H1 (cell line): ENCODE results near the gene DHX9. TPM values are rescaled to one million over a fixed set of nuclear protein-coding genes. Genes with fewer than 3 reads are reported as not detected.
A peak's percentile ranks its signal among the peaks of the same experiment; 100 is the strongest.

ENCODE experiments used
- CTCF ChIA-PET: fragments of 300-600 bp; sonication (Branson Sonifier 250); formaldehyde crosslinking; loops from one replicate; lab custom pipeline; 2021; ENCODE audit not compliant: partially characterized antibody; lab: Charles Lee
- POLR2A ChIA-PET: fragments of 300-600 bp; sonication (Branson Sonifier 250); formaldehyde crosslinking; loops from one replicate; lab custom pipeline; 2021; ENCODE audit warnings: inconsistent platforms; ENCODE audit not compliant: partially characterized antibody; lab: Charles Lee
- DNase-seq, 2 experiments: peaks; one replicate each; pipeline versions ENCODE4 v3.0.0 to v3.0.0-alpha.2; 2010 to 2022; ENCODE audit warnings: low spot score in 2 of 2, low read depth in 1 of 2, mixed read lengths in 1 of 2
- FAIRE-seq: peaks from 2 replicates; lab custom pipeline; 2011; peaks lifted over from hg19 to GRCh38; lab: Jason Lieb, UNC
- H2AFZ ChIP-seq: 2 replicates; pipeline ENCODE4 v1.8.1; 2012; ENCODE audit warnings: low read length, inconsistent platforms
- H2AK5ac ChIP-seq: 2 replicates; pipeline ENCODE4 v1.6.1; 2013; ENCODE audit warnings: low read depth, low read length
- H2BK120ac ChIP-seq: replicated peaks from 2 replicates; pipeline ENCODE3; 2013; ENCODE audit warnings: low read depth, low read length, inconsistent platforms
- H2BK12ac ChIP-seq: 2 replicates; pipeline ENCODE4 v1.6.1; 2013; ENCODE audit warnings: low read depth, low read length
- H2BK15ac ChIP-seq: 2 replicates; pipeline ENCODE4 v1.6.1; 2013; ENCODE audit warnings: low read length
- H2BK20ac ChIP-seq: 2 replicates; pipeline ENCODE4 v1.6.1; 2013; ENCODE audit warnings: low read length
- H2BK5ac ChIP-seq: 2 replicates; pipeline ENCODE4 v1.6.1; 2013; ENCODE audit warnings: low read depth, low read length
- H3K14ac ChIP-seq: 2 replicates; pipeline ENCODE4 v1.6.1; 2013; ENCODE audit warnings: inconsistent platforms; ENCODE audit not compliant: insufficient read length
- H3K18ac ChIP-seq: 2 replicates; pipeline ENCODE4 v1.6.1; 2013; ENCODE audit warnings: low read length; ENCODE audit errors: extremely low read depth
- H3K23ac ChIP-seq: 2 replicates; pipeline ENCODE4 v1.6.1; 2013; ENCODE audit warnings: inconsistent platforms; ENCODE audit not compliant: insufficient read length
- H3K23me2 ChIP-seq: 2 replicates; pipeline ENCODE4 v1.6.1; 2013; ENCODE audit warnings: low read depth, low read length
- H3K27ac ChIP-seq: 2 replicates; pipeline ENCODE4 v1.6.1; 2011; ENCODE audit warnings: low read depth, low read length, inconsistent platforms
- H3K27me3 ChIP-seq, 4 experiments: replicated peaks in 1 of 4; 1 replicate in 1 of 4; 2 replicates in 3 of 4; pipeline versions ENCODE4 v1.6.1 to v1.8.1; 2011 to 2013; ENCODE audit warnings: low read length in 3 of 4, mild to moderate bottlenecking in 3 of 4, inconsistent platforms in 2 of 4, mixed read lengths in 2 of 4, moderate library complexity in 1 of 4; ENCODE audit not compliant: control insufficient read depth in 3 of 4, insufficient read depth in 3 of 4; ENCODE audit errors: extremely low read depth in 1 of 4
- H3K36me3 ChIP-seq, 4 experiments: 2 replicates each; pipeline versions ENCODE4 v1.6.1 to v1.8.1; 2011 to 2013; ENCODE audit warnings: mild to moderate bottlenecking in 4 of 4, low read length in 3 of 4, moderate library complexity in 2 of 4, control low read depth in 1 of 4, inconsistent platforms in 1 of 4; ENCODE audit not compliant: insufficient read depth in 4 of 4, control insufficient read depth in 2 of 4
- H3K4ac ChIP-seq: replicated peaks from 2 replicates; pipeline ENCODE3; 2013; ENCODE audit warnings: low read length, low read depth, mixed read lengths, inconsistent platforms; ENCODE audit not compliant: insufficient read length
- H3K4me1 ChIP-seq, 4 experiments: replicated peaks in 1 of 4; 1 replicate in 1 of 4; 2 replicates in 3 of 4; pipeline versions ENCODE4 v1.6.1 to v1.8.1; 2011 to 2013; ENCODE audit warnings: low read length in 3 of 4, inconsistent platforms in 2 of 4, mixed read lengths in 1 of 4; ENCODE audit not compliant: insufficient read depth in 4 of 4, control insufficient read depth in 3 of 4
- H3K4me2 ChIP-seq, 2 experiments: 2 replicates each; pipeline versions ENCODE4 v1.6.1 to v1.8.1; 2011 to 2013; ENCODE audit warnings: low read depth in 2 of 2, low read length in 2 of 2, control low read depth in 1 of 2, inconsistent platforms in 1 of 2, mild to moderate bottlenecking in 1 of 2; ENCODE audit not compliant: insufficient read depth in 1 of 2
- H3K4me3 ChIP-seq, 4 experiments: fragments of 200-600, 300-600 bp in 1 of 4; sonication (generic), shearing (Covaris generic), sonication (Bioruptor Twin) in 1 of 4; 2 replicates each; pipeline versions ENCODE4 v1.5.1 to v1.8.1; 2011 to 2016; ENCODE audit warnings: low read length in 4 of 4, low read depth in 3 of 4, control low read depth in 2 of 4, inconsistent platforms in 2 of 4, mild to moderate bottlenecking in 2 of 4, mixed read lengths in 1 of 4, moderate library complexity in 1 of 4; ENCODE audit not compliant: insufficient read depth in 2 of 4; ENCODE audit errors: extremely low read depth in 1 of 4
- H3K56ac ChIP-seq: replicated peaks from 2 replicates; pipeline ENCODE3; 2013; ENCODE audit warnings: low read depth, mild to moderate bottlenecking, mixed read lengths, low read length, inconsistent platforms; ENCODE audit not compliant: insufficient read length
- H3K79me1 ChIP-seq: 2 replicates; pipeline ENCODE4 v1.6.1; 2013; ENCODE audit warnings: low read depth, low read length, control low read depth
- H3K79me2 ChIP-seq, 2 experiments: 2 replicates each; pipeline versions ENCODE4 v1.6.1 to v1.8.1; 2012 to 2013; ENCODE audit warnings: low read length in 2 of 2, mild to moderate bottlenecking in 2 of 2, inconsistent platforms in 1 of 2; ENCODE audit not compliant: insufficient read depth in 2 of 2, control insufficient read depth in 1 of 2
- H3K9ac ChIP-seq, 4 experiments: replicated peaks in 1 of 4; 1 replicate in 1 of 4; 2 replicates in 3 of 4; pipeline versions ENCODE4 v1.6.1 to v1.8.1; 2011 to 2013; ENCODE audit warnings: low read depth in 3 of 4, low read length in 3 of 4, control low read depth in 2 of 4, mild to moderate bottlenecking in 2 of 4, moderate library complexity in 2 of 4, inconsistent platforms in 1 of 4; ENCODE audit errors: extremely low read depth in 1 of 4
- H3K9me3 ChIP-seq, 2 experiments: 2 replicates each; pipeline versions ENCODE4 v1.6.1 to v1.8.1; 2012 to 2013; ENCODE audit warnings: mild to moderate bottlenecking in 2 of 2, moderate library complexity in 2 of 2, control low read depth in 1 of 2, inconsistent platforms in 1 of 2, low read depth in 1 of 2, low read length in 1 of 2, mixed read lengths in 1 of 2; ENCODE audit not compliant: insufficient read depth in 2 of 2
- H4K20me1 ChIP-seq, 2 experiments: replicated peaks in 1 of 2; 2 replicates each; pipeline versions ENCODE3 to v1.8.1; 2011 to 2013; ENCODE audit warnings: inconsistent platforms in 2 of 2, low read length in 2 of 2, mild to moderate bottlenecking in 1 of 2; ENCODE audit not compliant: insufficient read depth in 2 of 2, control insufficient read depth in 1 of 2
- H4K5ac ChIP-seq: 2 replicates; pipeline ENCODE4 v1.6.1; 2013; ENCODE audit warnings: low read length, low read depth, mixed read lengths, inconsistent platforms; ENCODE audit not compliant: insufficient read length
- H4K8ac ChIP-seq: 2 replicates; pipeline ENCODE4 v1.8.0; 2013; ENCODE audit warnings: mild to moderate bottlenecking, moderate library complexity, low read length, inconsistent platforms; ENCODE audit not compliant: insufficient read depth; ENCODE audit errors: extremely low read depth
- H4K91ac ChIP-seq: replicated peaks from 2 replicates; pipeline ENCODE3; 2013; ENCODE audit warnings: low read length, mixed read lengths, inconsistent platforms; ENCODE audit not compliant: insufficient read length
- KDM4A ChIP-seq: IDR thresholded peaks from one replicate; pipeline ENCODE4 v1.7.1; 2012; ENCODE audit warnings: low read depth, mild to moderate bottlenecking, moderate library complexity, low read length, inconsistent platforms; ENCODE audit not compliant: severe bottlenecking
- MAFK ChIP-seq: IDR thresholded peaks from 2 replicates; pipeline ENCODE4 v1.6.1; 2012; ENCODE audit warnings: low read depth, mild to moderate bottlenecking, improper control_type of control experiment, low read length
- WGBS, 2 experiments: shearing (Covaris generic) in 1 of 2; methylation state at CpG; one replicate each; pipeline versions ENCODE4 v1.1.6 to v1.1.7; 2013 to 2015; ENCODE audit warnings: low lambda C conversion rate in 2 of 2, mixed read lengths in 2 of 2, inconsistent platforms in 1 of 2, low coverage in 1 of 2, missing lambda C conversion rate in 1 of 2; ENCODE audit not compliant: insufficient replicate concordance in 2 of 2, insufficient coverage in 1 of 2, insufficient read length in 1 of 2; ENCODE audit errors: extremely low coverage in 1 of 2, missing lambda C conversion rate in 1 of 2; 5-methylcytosine and 5-hydroxymethylcytosine counted together
- polyA plus RNA-seq, 7 experiments: library from polyadenylated mRNA; depleted of rRNA in 3 of 7; stranded (reverse) in 5 of 7; unstranded in 2 of 7; fragments of >200 nt in 5 of 7; fragments of 200-250 nt in 2 of 7; gene quantifications; 1 replicate in 5 of 7; 2 replicates in 1 of 7; 4 replicates in 1 of 7; pipeline versions ENCODE4 v1.2.1 to v1.2.3, GENCODE V29; 2011 to 2013; ENCODE audit warnings: missing spikeins in 2 of 7, mixed read lengths in 2 of 7
- total RNA-seq: library from RNA; stranded (reverse); fragmentation: NEBNext Ultra II Directional; extraction: Animal tissue kit (Norgen Biotek cat#: 25700); gene quantifications from 2 replicates; pipeline ENCODE4 v1.2.1, GENCODE V29; 2021

The DHX9 gene
- total and polyA plus RNA-seq, 2 of the 8 experiments (the other 6 are each of a cell fraction or from before 2014, with no cell fraction given), result 153 to 333 TPM

DNA sequence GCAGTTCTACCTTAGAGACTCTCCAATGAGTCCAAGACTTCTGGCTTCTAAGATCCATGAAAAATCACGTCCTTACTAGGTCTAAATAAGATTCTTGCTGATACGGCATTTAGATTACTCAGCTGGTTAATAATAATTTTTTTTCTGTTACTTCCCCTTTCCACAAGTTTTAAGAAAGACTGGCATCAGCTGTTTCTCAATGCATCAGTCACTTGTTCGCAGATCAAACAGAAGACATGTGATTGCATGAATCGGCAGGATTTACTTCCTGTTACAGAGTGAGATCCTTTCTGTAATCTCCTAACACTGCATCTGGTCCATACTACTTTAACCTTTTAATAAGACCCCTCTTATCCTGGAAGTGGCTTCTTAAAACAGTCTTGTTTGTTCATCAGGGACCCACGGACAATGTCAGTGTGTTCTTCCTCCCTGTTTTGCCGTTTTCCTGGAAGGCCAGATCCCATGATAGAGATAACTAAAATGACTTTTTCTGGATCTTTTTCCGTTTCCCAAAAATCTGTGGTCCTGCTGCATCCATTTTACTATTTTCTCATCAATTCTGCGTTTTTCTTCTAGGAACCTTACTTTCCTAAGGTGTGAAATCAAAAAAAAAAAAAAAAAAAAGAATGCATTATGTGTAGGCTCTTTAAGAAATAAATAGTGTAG, 43.5 kb upstream of the DHX9 start:
- Histone ChIP-seq H2BK120ac (no peak overlapping the region), H3K56ac (no peak overlapping the region), H3K4ac (no peak overlapping the region), H3K4me3 (no peak overlapping the region), H3K23ac (no peak overlapping the region), H3K14ac (no peak overlapping the region), H3K36me3 (no peaks in the 10 kb centered on the region), H2BK12ac (no peak overlapping the region), H4K5ac (no peak overlapping the region), H2BK5ac (no peak overlapping the region), H3K79me2 (no peaks in the 10 kb centered on the region), H3K9ac (no peak overlapping the region), H2AK5ac (no peak overlapping the region), H4K20me1 (no peaks in the 10 kb centered on the region), H4K8ac (no peak overlapping the region), H3K18ac (no peak overlapping the region), H3K9me3 (no peaks in the 10 kb centered on the region), H3K27me3 (peaks cover 0 to 3% (median 2%) of the 10 kb centered on the region in 4 experiments; a peak in 4 of 7 replicates), H2BK20ac (no peak overlapping the region), H2AFZ (no peak overlapping the region), H3K79me1 (no peaks in the 10 kb centered on the region), H3K4me1 (peaks cover 0 to 5% (median 1%) of the 10 kb centered on the region in 4 experiments; a peak in 1 of 7 replicates), H3K23me2 (no peaks in the 10 kb centered on the region), H2BK15ac (no peak overlapping the region), H3K27ac (no peak overlapping the region), H3K4me2 (no peak overlapping the region), H4K91ac (no peak overlapping the region)
- ChIA-PET POLR2A (no interaction called here), CTCF (interaction anchor here (2.1 to 23.0 kb wide), 3 partner anchors 11 to 715 kb away, joined by 6 to 1131 read pairs (median 118); partner anchors contain the start of genes RGS16 and RNASEL)
- TF ChIP-seq KDM4A, result no peak
- TF ChIP-seq MAFK, result peak; percentile 39; the same call in 1 of the 2 replicates
- DNase-seq, result no peak
- FAIRE-seq, result no peak
- WGBS, 2 experiments, result 87% methylated on average over 8 of the region's 8 CpGs; no CpG with 5 or more reads in 1 of the 2 experiments
